Mucosa of stomach (tissue), 1 donor: Measurements from ENCODE around the gene ATP5ME.
"Not testable (repeated sequence)": the region's sequence is repeated elsewhere in the genome, so short reads cannot be mapped to it uniquely, and the experiment has no call there.

Experiments
- H3K27me3 ChIP-seq: one replicate; pipeline ENCODE4 v1.7.0; 2013; ENCODE audit warnings: mild to moderate bottlenecking, low read length; ENCODE audit not compliant: control insufficient read depth, insufficient read depth
- H3K36me3 ChIP-seq: one replicate; pipeline ENCODE4 v1.7.0; 2013; ENCODE audit warnings: low read length; ENCODE audit not compliant: control insufficient read depth, insufficient read depth
- H3K4me1 ChIP-seq: one replicate; pipeline ENCODE4 v1.7.0; 2013; ENCODE audit warnings: mild to moderate bottlenecking, low read length; ENCODE audit not compliant: control insufficient read depth, insufficient read depth
- H3K4me3 ChIP-seq: one replicate; pipeline ENCODE4 v1.7.0; 2013; ENCODE audit warnings: low read length
- H3K9ac ChIP-seq: one replicate; pipeline ENCODE4 v1.7.0; 2013; ENCODE audit warnings: mild to moderate bottlenecking, low read length, moderate library complexity
- H3K9me3 ChIP-seq: one replicate; pipeline ENCODE4 v1.7.0; 2013; ENCODE audit warnings: mild to moderate bottlenecking, low read length, moderate library complexity; ENCODE audit not compliant: control insufficient read depth
- donor health status: Pancreatic carcinoma.

ATP5ME gene

GRCh38 chr4:679629-680028, 5.6 kb upstream of the ATP5ME start:
- Histone ChIP-seq H3K4me1 (peaks cover 67% of the 10 kb centered on the region), H3K27me3 (no peaks in the 10 kb centered on the region), H3K9me3 (no peaks in the 10 kb centered on the region), H3K36me3 (no peaks in the 10 kb centered on the region), H3K9ac (no peak overlapping the region), H3K4me3 (no peak overlapping the region)

- Histone ChIP-seq H3K4me3 (no peak overlapping the region), H3K9ac (no peak overlapping the region), H3K9me3 (no peaks in the 10 kb centered on the region), H3K36me3 (no peaks in the 10 kb centered on the region), H3K27me3 (no peaks in the 10 kb centered on the region), H3K4me1 (peaks cover 62% of the 10 kb centered on the region)
Measured at GRCh38 chr4:679104-679481, 5.0 kb upstream of the ATP5ME start.

GRCh38 chr4:678331-679103, 4.4 kb upstream of the ATP5ME start:
- Histone ChIP-seq H3K4me3 (no peak overlapping the region), H3K36me3 (no peaks in the 10 kb centered on the region), H3K9me3 (no peaks in the 10 kb centered on the region), H3K9ac (no peak overlapping the region), H3K27me3 (no peaks in the 10 kb centered on the region), H3K4me1 (peaks cover 58% of the 10 kb centered on the region)

GRCh38 chr4:677431-678293, 3.6 kb upstream of the ATP5ME start:
- H3K36me3 ChIP-seq, result no peaks in the 10 kb centered on the region
- H3K4me1 ChIP-seq, result peaks cover 62% of the 10 kb centered on the region

GRCh38 chr4:676871-677235, 2.8 kb upstream of the ATP5ME start:
- Histone ChIP-seq H3K9me3 (no peaks in the 10 kb centered on the region), H3K36me3 (no peaks in the 10 kb centered on the region), H3K4me1 (peaks cover 54% of the 10 kb centered on the region), H3K4me3 (no peak overlapping the region), H3K9ac (no peak overlapping the region), H3K27me3 (no peaks in the 10 kb centered on the region)

More at GRCh38 chr4:677431-678293, 3.6 kb upstream of the ATP5ME start:
- no peak overlapping the region for H3K9ac ChIP-seq
- H3K27me3 ChIP-seq, result no peaks in the 10 kb centered on the region
- H3K9me3 ChIP-seq, result no peaks in the 10 kb centered on the region
- H3K4me3 ChIP-seq, result no peak overlapping the region

- no peaks in the 10 kb centered on the region for H3K27me3 ChIP-seq
- peaks cover 52% of the 10 kb centered on the region for H3K4me1 ChIP-seq
- H3K9me3 ChIP-seq, result no peaks in the 10 kb centered on the region
- no peak overlapping the region for H3K4me3 ChIP-seq
- H3K36me3 ChIP-seq, result no peaks in the 10 kb centered on the region
- no peak overlapping the region for H3K9ac ChIP-seq
Measured at GRCh38 chr4:675980-676870, 2.1 kb upstream of the ATP5ME start.

- Histone ChIP-seq H3K9me3 (no peaks in the 10 kb centered on the region), H3K9ac (peak overlapping the region; percentile 93), H3K27me3 (no peaks in the 10 kb centered on the region), H3K36me3 (no peaks in the 10 kb centered on the region), H3K4me3 (peak overlapping the region; percentile 89), H3K4me1 (peaks cover 42% of the 10 kb centered on the region)
Measured at GRCh38 chr4:675036-675882, 1.2 kb upstream of the ATP5ME start.

- H3K9me3 ChIP-seq, result no peaks in the 10 kb centered on the region
- no peaks in the 10 kb centered on the region for H3K36me3 ChIP-seq
- peak overlapping the region; percentile 60 for H3K4me3 ChIP-seq
- H3K27me3 ChIP-seq, result no peaks in the 10 kb centered on the region
- peaks cover 37% of the 10 kb centered on the region for H3K4me1 ChIP-seq
- H3K9ac ChIP-seq, result peak overlapping the region; percentile 79
Measured at GRCh38 chr4:673349-674091, 556 bp downstream of the ATP5ME start.

- H3K36me3 ChIP-seq, result no peaks in the 10 kb centered on the region
- no peaks in the 10 kb centered on the region for H3K9me3 ChIP-seq
- H3K27me3 ChIP-seq, result no peaks in the 10 kb centered on the region
- H3K4me3 ChIP-seq, result no peak overlapping the region
- no peak overlapping the region for H3K9ac ChIP-seq
- H3K4me1 ChIP-seq, result peaks cover 23% of the 10 kb centered on the region
Measured at GRCh38 chr4:671769-672168, 2.3 kb downstream of the ATP5ME start.

GRCh38 chr4:669806-670559, 4.1 kb downstream of the ATP5ME start:
- H3K9me3 ChIP-seq, H3K4me3 ChIP-seq, H3K9ac ChIP-seq: not testable (repeated sequence)

More at GRCh38 chr4:669806-670559, 4.1 kb downstream of the ATP5ME start:
- H3K4me1 ChIP-seq, H3K36me3 ChIP-seq, H3K27me3 ChIP-seq: not testable (repeated sequence)
